Forelimb muscle (tissue), 1 donor: ENCODE measurements around the gene C4BPB. TPM values are rescaled to one million over a fixed set of nuclear protein-coding genes. Genes with fewer than 3 reads are reported as not detected.

Experiments
- DNase-seq: peaks from one replicate; pipeline ENCODE4 v3.0.0-alpha.2; 2013; ENCODE audit warnings: low read depth
- polyA plus RNA-seq: library from polyadenylated mRNA; unstranded; fragments of 120-200 nt; gene quantifications from one replicate; pipeline ENCODE4 v1.2.1, GENCODE V29; 2013; ENCODE audit not compliant: insufficient read length

The C4BPB gene
- polyA plus RNA-seq, 1 donor = 0.18 TPM

- DNase-seq = no peak
These were observed 51.9 kb downstream of the C4BPB start for GRCh38 chr1:207140536-207140935.

GRCh38 chr1:207145401-207146058 is 56.9 kb downstream of the C4BPB start:
- DNase-seq = no peak

Other genes starting within 250 kb of the C4BPB start
- not detected for gene IL20, start 223.2 kb upstream of the C4BPB start, polyA plus RNA-seq
- 0.14 TPM for gene IL24, start 191.4 kb upstream of the C4BPB start, polyA plus RNA-seq
- gene FCMR, start 166.9 kb upstream of the C4BPB start, polyA plus RNA-seq = 1.2 TPM
- gene PIGR, start 142.4 kb upstream of the C4BPB start, polyA plus RNA-seq = not detected
- gene FCAMR, start 118.4 kb upstream of the C4BPB start, polyA plus RNA-seq = not detected
- gene C1orf116, start 56.1 kb upstream of the C4BPB start, polyA plus RNA-seq = 0.08 TPM
- gene YOD1, start 37.7 kb upstream of the C4BPB start, polyA plus RNA-seq = 6.8 TPM
- 8.8 TPM for gene PFKFB2, start 35.6 kb upstream of the C4BPB start, polyA plus RNA-seq
- gene C4BPA, start 15.4 kb downstream of the C4BPB start, polyA plus RNA-seq = 0.47 TPM
- 15.2 TPM for gene CD55, start 232.8 kb downstream of the C4BPB start, polyA plus RNA-seq